Activated naive CD8-positive, alpha-beta T cell treated with anti-CD3 and anti-CD28 coated beads, Interleukin-2, amount 10 ng/mL, durations not matched to agents 7 days and 5 days (primary cell): Measurements from ENCODE around the gene A1CF. TPM values are rescaled to one million over a fixed set of nuclear protein-coding genes. Genes with fewer than 3 reads are reported as not detected.
"Not testable (repeated sequence)": the region's sequence is repeated elsewhere in the genome, so short reads cannot be mapped to it uniquely, and the experiment has no call there.

ENCODE experiments used
- ATAC-seq: fragments of 150-1000 bp; cut with Tn5 transposase; one replicate; pipeline ENCODE4 v1.10.0; 2021; ENCODE audit warnings: low read depth, moderate library complexity
- POLR2A ChIA-PET: fragments of 350-600 bp; sonication (Branson Sonifier 250); formaldehyde crosslinking; loops from one replicate; lab custom pipeline; 2021; ENCODE audit warnings: antibody characterized with exemption; lab: Charles Lee
- DNase-seq: peaks from one replicate; pipeline ENCODE4 v3.0.0; 2021
- H3K27ac Mint-ChIP-seq: one replicate; pipeline ENCODE4 v1.8.0; 2022; ENCODE audit warnings: mild to moderate bottlenecking, mixed read lengths
- H3K27me3 Mint-ChIP-seq: one replicate; pipeline ENCODE4 v1.8.0; 2022; ENCODE audit warnings: mild to moderate bottlenecking, moderate library complexity, mixed read lengths
- H3K36me3 Mint-ChIP-seq: one replicate; pipeline ENCODE4 v1.8.0; 2021; ENCODE audit warnings: mild to moderate bottlenecking, mixed read lengths
- H3K4me1 Mint-ChIP-seq: one replicate; pipeline ENCODE4 v1.8.0; 2021; ENCODE audit warnings: mixed read lengths
- H3K4me3 Mint-ChIP-seq: one replicate; pipeline ENCODE4 v1.8.0; 2022; ENCODE audit warnings: mild to moderate bottlenecking, moderate library complexity, mixed read lengths
- H3K9me3 Mint-ChIP-seq: one replicate; pipeline ENCODE4 v1.8.0; 2021; ENCODE audit warnings: mixed read lengths
- total RNA-seq, 2 experiments: library from RNA; stranded (reverse); gene quantifications; one replicate each; pipeline ENCODE4 v1.2.3, GENCODE V29; 2021

Gene A1CF
- total RNA-seq, 2 experiments from 2014 or later, result not detected

- POLR2A ChIA-PET, result interaction anchor here (0.5 kb wide), 1 partner anchor 1260 kb away, joined by 3 read pairs; no protein-coding TSS in a partner anchor
- Mint-ChIP-seq H3K36me3 (no peaks in the 10 kb centered on the region), H3K27me3 (peaks cover 9% of the 10 kb centered on the region), H3K4me1 (no peaks in the 10 kb centered on the region), H3K4me3 (no peak overlapping the region), H3K27ac (no peak overlapping the region), H3K9me3 (peaks cover 2% of the 10 kb centered on the region)
- no peak for ATAC-seq
- no peak for DNase-seq
Measured at GRCh38 chr10:50796693-50797092, 88.7 kb downstream of the A1CF start.

- POLR2A ChIA-PET, result no interaction called here
- H3K4me1 Mint-ChIP-seq, result no peaks in the 10 kb centered on the region
Measured at GRCh38 chr10:50794490-50794889, 90.9 kb downstream of the A1CF start.

GRCh38 chr10:50788951-50789945 is 96.2 kb downstream of the A1CF start:
- ATAC-seq (no peak), DNase-seq (no peak)
- Mint-ChIP-seq H3K9me3 (no peaks in the 10 kb centered on the region), H3K36me3 (no peaks in the 10 kb centered on the region), H3K27ac (no peak overlapping the region), H3K4me3 (no peak overlapping the region), H3K4me1 (no peaks in the 10 kb centered on the region), H3K27me3 (no peaks in the 10 kb centered on the region)
- POLR2A ChIA-PET, result no interaction called here

More at GRCh38 chr10:50794490-50794889, 90.9 kb downstream of the A1CF start:
- H3K36me3 Mint-ChIP-seq, result no peaks in the 10 kb centered on the region
- H3K9me3 Mint-ChIP-seq, result peaks cover 2% of the 10 kb centered on the region
- H3K27ac Mint-ChIP-seq, result no peak overlapping the region
- no peak overlapping the region for H3K4me3 Mint-ChIP-seq
- no peaks in the 10 kb centered on the region for H3K27me3 Mint-ChIP-seq
- DNase-seq (no peak), ATAC-seq (no peak)

- ATAC-seq, DNase-seq, POLR2A ChIA-PET, H3K27me3 Mint-ChIP-seq, H3K27ac Mint-ChIP-seq, H3K4me3 Mint-ChIP-seq, H3K4me1 Mint-ChIP-seq, H3K36me3 Mint-ChIP-seq, H3K9me3 Mint-ChIP-seq: not testable (repeated sequence)
Measured at GRCh38 chr10:50787962-50788361, 97.5 kb downstream of the A1CF start.

GRCh38 chr10:50782017-50782416 is 103.4 kb downstream of the A1CF start:
- POLR2A ChIA-PET, H3K4me3 Mint-ChIP-seq, H3K4me1 Mint-ChIP-seq, H3K27me3 Mint-ChIP-seq, DNase-seq, H3K36me3 Mint-ChIP-seq, ATAC-seq, H3K9me3 Mint-ChIP-seq, H3K27ac Mint-ChIP-seq: not testable (repeated sequence)

GRCh38 chr10:50780036-50780435 is 105.4 kb downstream of the A1CF start:
- H3K36me3 Mint-ChIP-seq, H3K4me1 Mint-ChIP-seq, H3K27me3 Mint-ChIP-seq, H3K4me3 Mint-ChIP-seq, DNase-seq, ATAC-seq, H3K9me3 Mint-ChIP-seq, H3K27ac Mint-ChIP-seq, POLR2A ChIA-PET: not testable (repeated sequence)

- ATAC-seq, POLR2A ChIA-PET, H3K36me3 Mint-ChIP-seq, DNase-seq, H3K4me3 Mint-ChIP-seq, H3K27ac Mint-ChIP-seq, H3K4me1 Mint-ChIP-seq, H3K27me3 Mint-ChIP-seq, H3K9me3 Mint-ChIP-seq: not testable (repeated sequence)
Measured at GRCh38 chr10:50774868-50775267, 110.6 kb downstream of the A1CF start.

GRCh38 chr10:50772042-50772441 is 113.4 kb downstream of the A1CF start:
- H3K36me3 Mint-ChIP-seq, H3K4me3 Mint-ChIP-seq, H3K27ac Mint-ChIP-seq, H3K27me3 Mint-ChIP-seq, H3K4me1 Mint-ChIP-seq, H3K9me3 Mint-ChIP-seq, DNase-seq, POLR2A ChIA-PET, ATAC-seq: not testable (repeated sequence)

- DNase-seq, H3K27me3 Mint-ChIP-seq, H3K27ac Mint-ChIP-seq, H3K9me3 Mint-ChIP-seq, H3K4me3 Mint-ChIP-seq, POLR2A ChIA-PET, H3K36me3 Mint-ChIP-seq, H3K4me1 Mint-ChIP-seq, ATAC-seq: not testable (repeated sequence)
Measured at GRCh38 chr10:50766774-50767513, 118.5 kb downstream of the A1CF start.

Other genes with a start within 250 kb of the A1CF start
- 1 to 10 TPM; 4.2 to 4.4 TPM for gene ASAH2B, start 145.7 kb downstream of the A1CF start, total RNA-seq
- gene PRKG1, start 188.9 kb upstream of the A1CF start, total RNA-seq, result not detected